K562 (cell line): Measurements from ENCODE around the gene NCAPD2. TPM values are rescaled to one million over a fixed set of nuclear protein-coding genes. Genes with fewer than 3 reads are reported as not detected.

Experiments used
- ATAC-seq: fragments of 200-7000 bp; cut with Tn5 transposase; 3 replicates; pipeline ENCODE4 v1.9.1; 2020; ENCODE audit warnings: moderate library complexity
- BruUV-seq: library from RNA; stranded (reverse); fragments of 400-500 nt; replicated peaks from 2 replicates; lab custom pipeline; 2021; lab: Mats Ljungman, UMichigan
- CTCF ChIA-PET: fragments of 300-600 bp; formaldehyde crosslinking; extraction: SDS; loops from one replicate; lab custom pipeline; 2021; ENCODE audit warnings: low intra/inter-chr PET ratio; lab: Yijun Ruan, JAX
- POLR2A ChIA-PET: fragments of 300-600, 350-650 bp; sonication (Branson Sonifier 250); formaldehyde crosslinking; extraction: SDS; loops from one replicate; lab custom pipeline; 2021; ENCODE audit warnings: antibody characterized with exemption, inconsistent platforms; lab: Yijun Ruan, JAX
- DNase-seq, 4 experiments: peaks; one replicate each; pipeline versions ENCODE4 v3.0.0 to v3.0.0-alpha.2; 2011 to 2018; ENCODE audit warnings: low spot score in 3 of 4, mixed read lengths in 3 of 4; ENCODE audit errors: extremely low read depth in 1 of 4
- FAIRE-seq: peaks from 2 replicates; lab custom pipeline; 2011; peaks lifted over from hg19 to GRCh38; lab: Jason Lieb, UNC
- H2AFZ ChIP-seq: 2 replicates; pipeline ENCODE4 v1.6.0; 2011; ENCODE audit warnings: low read depth, low read length, control low read depth, inconsistent platforms
- H3K27ac ChIP-seq: fragments of 200-600 bp; 3 replicates; pipeline ENCODE4 v1.8.0; 2011; ENCODE audit warnings: low read depth, mild to moderate bottlenecking, control low read depth, inconsistent platforms, low read length, moderate library complexity, mixed read lengths; ENCODE audit errors: extremely low read depth
- H3K27me3 ChIP-seq, 2 experiments: fragments of 300-600 bp in 1 of 2; 2 replicates in 1 of 2; 3 replicates in 1 of 2; pipeline versions ENCODE4 v1.6.0 to v1.8.0; 2011; ENCODE audit warnings: inconsistent platforms in 2 of 2, low read length in 2 of 2, mild to moderate bottlenecking in 1 of 2, mixed read lengths in 1 of 2, moderate library complexity in 1 of 2; ENCODE audit not compliant: control insufficient read depth in 2 of 2, insufficient read depth in 2 of 2
- H3K36me3 ChIP-seq: fragments of 300-600 bp; 3 replicates; pipeline ENCODE4 v1.8.0; 2011; ENCODE audit warnings: mild to moderate bottlenecking, low read length, inconsistent platforms; ENCODE audit not compliant: control insufficient read depth, insufficient read depth
- H3K4me1 ChIP-seq, 2 experiments: fragments of 200-600 bp in 1 of 2; replicated peaks in 1 of 2; 2 replicates in 1 of 2; 3 replicates in 1 of 2; pipeline versions ENCODE4 v1.5.1 to v1.8.0; 2011; ENCODE audit warnings: inconsistent platforms in 2 of 2, low read length in 2 of 2, mild to moderate bottlenecking in 1 of 2, mixed read lengths in 1 of 2, moderate library complexity in 1 of 2; ENCODE audit not compliant: control insufficient read depth in 2 of 2, insufficient read depth in 2 of 2
- H3K4me2 ChIP-seq: 2 replicates; pipeline ENCODE4 v1.6.1; 2011; ENCODE audit warnings: low read length, control low read depth, inconsistent platforms, mixed read lengths; ENCODE audit not compliant: insufficient read depth
- H3K4me3 ChIP-seq: fragments of 200-600 bp; sonication (generic), shearing (Covaris generic); 2 replicates; pipeline ENCODE4 v1.5.1; 2016; ENCODE audit warnings: control low read depth, inconsistent platforms
- H3K79me2 ChIP-seq: fragments of 200-600 bp; 3 replicates; pipeline ENCODE4 v1.8.0; 2011; ENCODE audit warnings: low read length, inconsistent platforms; ENCODE audit not compliant: control insufficient read depth, insufficient read depth
- H3K9ac ChIP-seq, 2 experiments: 2 replicates each; pipeline versions ENCODE4 v1.6.0 to v1.6.1; 2011; ENCODE audit warnings: low read depth in 2 of 2, low read length in 2 of 2, control low read depth in 1 of 2, inconsistent platforms in 1 of 2, mild to moderate bottlenecking in 1 of 2, mixed read lengths in 1 of 2; ENCODE audit not compliant: insufficient read depth in 1 of 2
- H3K9me1 ChIP-seq: one replicate; pipeline ENCODE4 v1.6.0; 2011; ENCODE audit warnings: inconsistent platforms, mild to moderate bottlenecking, low read length, moderate library complexity; ENCODE audit not compliant: control insufficient read depth, insufficient read depth
- H3K9me3 ChIP-seq: replicated peaks from 2 replicates; pipeline ENCODE4 v1.5.1; 2011; ENCODE audit warnings: low read depth, low read length, inconsistent platforms; ENCODE audit not compliant: control insufficient read depth, insufficient read depth
- H4K20me1 ChIP-seq: replicated peaks from 2 replicates; pipeline ENCODE4 v1.6.1; 2011; ENCODE audit warnings: low read length, inconsistent platforms, mixed read lengths; ENCODE audit not compliant: control insufficient read depth, insufficient read depth
- CBFA2T3 ChIP-seq: fragments of 450-650 bp; IDR thresholded peaks from 2 replicates; pipeline ENCODE4 v1.6.1; 2017
- FOXP1 ChIP-seq: sonication (generic); formaldehyde crosslinking; IDR thresholded peaks from 2 replicates; pipeline ENCODE4 v1.8.0; 2022; ENCODE audit warnings: mild to moderate bottlenecking, missing genetic modification reagents
- PHF20 ChIP-seq: fragments of 450-650 bp; IDR thresholded peaks from 2 replicates; pipeline ENCODE4 v1.6.1; 2018; ENCODE audit not compliant: partially characterized antibody
- PKNOX1 ChIP-seq: fragments of 450-650 bp; IDR thresholded peaks from 2 replicates; pipeline ENCODE4 v1.6.1; 2016
- ZBTB40 ChIP-seq, 2 experiments: fragments of 450-650 bp in 1 of 2; sonication (generic) in 1 of 2; formaldehyde crosslinking in 1 of 2; IDR thresholded peaks; 2 replicates each; pipeline versions ENCODE4 v1.7.1 to v1.9.0; 2016 to 2022; ENCODE audit warnings: inconsistent platforms in 1 of 2, mild to moderate bottlenecking in 1 of 2, missing genetic modification reagents in 1 of 2
- ZFP1 ChIP-seq: fragments of 450-650 bp; formaldehyde crosslinking; IDR thresholded peaks from 2 replicates; pipeline ENCODE4 v1.4.0; 2020; ENCODE audit warnings: mild to moderate bottlenecking, mixed read lengths
- ZFP30 ChIP-seq: fragments of 250-450 bp; sonication (Bioruptor Pico); IDR thresholded peaks from 2 replicates; pipeline ENCODE4 v1.8.0; 2022; ENCODE audit warnings: moderate library complexity, mild to moderate bottlenecking, inconsistent platforms, borderline replicate concordance
- WGBS: fragments of 100-300 bp; shearing (Covaris generic); methylation state at CpG from one replicate; pipeline ENCODE4 v1.1.6; 2016; ENCODE audit warnings: low coverage, mixed read lengths; ENCODE audit not compliant: insufficient coverage; ENCODE audit errors: missing lambda C conversion rate; 5-methylcytosine and 5-hydroxymethylcytosine counted together
- in situ Hi-C: fragments of 300-500 bp; cut with MboI; formaldehyde crosslinking; loops from 4 replicates; pipeline ENCODE4 v1.15.0; 2018; ENCODE audit warnings: inconsistent platforms, mixed read lengths
- intact Hi-C: fragments of 100-400 bp; cut with micrococcal nuclease; formaldehyde crosslinking; loops from 2 replicates; pipeline ENCODE4 v1.14.2; 2022
- polyA plus RNA-seq, 8 experiments: library from polyadenylated mRNA; depleted of rRNA in 4 of 8; stranded (reverse) in 5 of 8; unstranded in 3 of 8; fragments of >200 nt; fragmentation: Nextera tagmentation in 2 of 8; fragmentation: Illumina TruSeq in 1 of 8; extraction: Ambion mirVana in 2 of 8; extraction: Trizol in 1 of 8; gene quantifications; 2 replicates each; pipeline versions ENCODE4 v1.2.1 to v1.2.3, GENCODE V29; 2011 to 2014; ENCODE audit warnings: inconsistent platforms in 1 of 8, missing spikeins in 1 of 8
- total RNA-seq, 7 experiments: library from RNA; depleted of rRNA in 6 of 7; stranded (reverse); fragments of >200 nt in 6 of 7; fragmentation: Illumina TruSeq in 2 of 7; extraction: Trizol in 2 of 7; gene quantifications; 2 replicates each; pipeline versions ENCODE4 v1.2.1 to v1.2.3, GENCODE V29; 2011 to 2021; ENCODE audit warnings: low replicate concordance in 1 of 7
- TF ChIP-seq, protein P1 (sequence below): sonication (generic); formaldehyde crosslinking; IDR thresholded peaks from 2 replicates; pipeline ENCODE4 v1.9.0; 2022; ENCODE audit warnings: mild to moderate bottlenecking, missing genetic modification reagents

NCAPD2 gene
- total and polyA plus RNA-seq, 9 of the 15 experiments (the other 6 are each of a cell fraction or from before 2014, with no cell fraction given), result 16.9 to 93.7 (median 68.3) TPM

DNA sequence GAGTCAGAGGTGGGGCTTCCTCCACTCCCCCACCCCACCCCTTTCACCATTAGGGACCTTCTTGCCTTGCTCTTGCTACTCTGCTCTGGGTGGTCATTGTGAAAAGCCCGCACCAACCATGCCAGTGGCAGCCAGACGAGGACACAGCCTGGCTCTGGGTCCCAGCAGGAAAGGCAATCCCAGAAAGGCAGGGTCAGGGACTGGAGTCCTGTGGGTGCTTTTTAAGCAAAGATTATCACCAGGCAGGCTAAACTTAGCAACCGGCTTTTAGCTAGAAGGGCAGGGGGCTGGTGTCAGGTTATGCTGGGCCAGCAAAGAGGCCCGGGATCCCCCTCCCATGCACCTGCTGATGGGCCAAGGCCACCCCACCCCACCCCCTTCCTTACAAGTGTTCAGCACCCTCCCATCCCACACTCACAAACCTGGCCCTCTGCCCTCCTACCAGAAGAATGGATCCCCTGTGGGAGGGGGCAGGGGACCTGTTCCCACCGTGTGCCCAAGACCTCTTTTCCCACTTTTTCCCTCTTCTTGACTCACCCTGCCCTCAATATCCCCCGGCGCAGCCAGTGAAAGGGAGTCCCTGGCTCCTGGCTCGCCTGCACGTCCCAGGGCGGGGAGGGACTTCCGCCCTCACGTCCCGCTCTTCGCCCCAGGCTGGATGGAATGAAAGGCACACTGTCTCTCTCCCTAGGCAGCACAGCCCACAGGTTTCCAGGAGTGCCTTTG, 39.2 kb downstream of the NCAPD2 start:
- Histone ChIP-seq H3K4me1 (peaks cover 22 to 55% of the 10 kb centered on the region in 2 experiments; a peak in 4 of 5 replicates), H3K9me1 (no peaks in the 10 kb centered on the region), H3K4me3 (peak overlapping the region; percentile 84), H3K27me3 (no peaks in the 10 kb centered on the region), H3K36me3 (peaks cover 75% of the 10 kb centered on the region), H3K27ac (peak overlapping the region; percentile 87), H3K79me2 (peaks cover 59% of the 10 kb centered on the region), H3K9me3 (no peaks in the 10 kb centered on the region), H3K9ac (peak overlapping the region; percentile 84 to 100), H2AFZ (peak overlapping the region; percentile 83), H4K20me1 (peaks cover 28% of the 10 kb centered on the region), H3K4me2 (peak overlapping the region; percentile 90)
- ATAC-seq (peak; percentile 55), FAIRE-seq (peak; percentile 80), DNase-seq (peak; percentile 24 to 70 (median 36))
- in situ Hi-C loops, result no loop called here
- BruUV-seq, result no TSS peak
- ChIA-PET CTCF (no interaction called here), POLR2A (interaction anchor here (0.6 to 2.0 kb wide), 8 partner anchors 9 to 216 kb away, joined by 3 to 7 read pairs (median 4); partner anchors contain the start of genes MRPL51 and ZNF384)
- 2% methylated on average over 10 of the region's 14 CpGs for WGBS
- intact Hi-C loops, result loop anchor here (10.0 kb wide), 1 partner anchor 208 kb away; no protein-coding TSS in a partner anchor
- TF ChIP-seq ZBTB40 (IDR thresholded peaks at IDR 0.05), result no peak
- TF ChIP-seq ZBTB40 (CRISPR knock-in tag; IDR thresholded peaks at IDR 0.05), result no peak
- TF ChIP-seq PHF20, result no peak
- no peak for TF ChIP-seq CBFA2T3
- TF ChIP-seq FOXP1 (CRISPR knock-in tag), result 0 out of 2 replicates have a peak, but pooled peaks have one; percentile 21
- TF ChIP-seq ZFP1 (CRISPR knock-in tag), result no peak
- no peak for TF ChIP-seq ZFP30 (CRISPR knock-in tag)
- no peak for TF ChIP-seq PKNOX1
- TF ChIP-seq, protein P1, sequence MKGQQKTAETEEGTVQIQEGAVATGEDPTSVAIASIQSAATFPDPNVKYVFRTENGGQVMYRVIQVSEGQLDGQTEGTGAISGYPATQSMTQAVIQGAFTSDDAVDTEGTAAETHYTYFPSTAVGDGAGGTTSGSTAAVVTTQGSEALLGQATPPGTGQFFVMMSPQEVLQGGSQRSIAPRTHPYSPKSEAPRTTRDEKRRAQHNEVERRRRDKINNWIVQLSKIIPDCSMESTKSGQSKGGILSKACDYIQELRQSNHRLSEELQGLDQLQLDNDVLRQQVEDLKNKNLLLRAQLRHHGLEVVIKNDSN (CRISPR knock-in tag), result no peak
